HG03095 (cell line): ENCODE measurements around the gene PIGU.

Experiments used
- ATAC-seq: cut with Tn5 transposase; IDR thresholded peaks from one replicate; pipeline ENCODE4 v1.9.1; 2021; ENCODE audit warnings: moderate library complexity; ENCODE audit not compliant: unreplicated experiment

The PIGU gene

DNA sequence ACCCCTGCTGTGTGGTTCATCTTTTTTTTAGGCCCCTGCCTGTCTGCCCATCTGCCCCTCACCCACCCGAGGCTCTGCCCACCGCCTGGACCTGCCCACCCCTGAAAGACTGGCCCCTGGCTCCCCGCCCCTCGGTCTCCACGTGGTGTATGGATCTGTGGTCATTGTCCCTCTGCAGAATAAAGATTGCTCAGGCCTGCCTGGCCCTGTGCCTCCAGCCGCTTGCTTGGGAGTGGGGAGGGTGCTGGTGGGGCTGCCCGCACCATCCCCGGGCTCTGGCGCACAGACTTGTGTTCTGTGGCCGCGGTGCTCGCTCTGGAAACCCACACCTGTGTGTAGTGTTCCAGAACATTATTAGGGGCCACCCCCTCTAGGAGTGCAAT lies 116.8 kb downstream of the PIGU start:
- ATAC-seq, result no peak

DNA sequence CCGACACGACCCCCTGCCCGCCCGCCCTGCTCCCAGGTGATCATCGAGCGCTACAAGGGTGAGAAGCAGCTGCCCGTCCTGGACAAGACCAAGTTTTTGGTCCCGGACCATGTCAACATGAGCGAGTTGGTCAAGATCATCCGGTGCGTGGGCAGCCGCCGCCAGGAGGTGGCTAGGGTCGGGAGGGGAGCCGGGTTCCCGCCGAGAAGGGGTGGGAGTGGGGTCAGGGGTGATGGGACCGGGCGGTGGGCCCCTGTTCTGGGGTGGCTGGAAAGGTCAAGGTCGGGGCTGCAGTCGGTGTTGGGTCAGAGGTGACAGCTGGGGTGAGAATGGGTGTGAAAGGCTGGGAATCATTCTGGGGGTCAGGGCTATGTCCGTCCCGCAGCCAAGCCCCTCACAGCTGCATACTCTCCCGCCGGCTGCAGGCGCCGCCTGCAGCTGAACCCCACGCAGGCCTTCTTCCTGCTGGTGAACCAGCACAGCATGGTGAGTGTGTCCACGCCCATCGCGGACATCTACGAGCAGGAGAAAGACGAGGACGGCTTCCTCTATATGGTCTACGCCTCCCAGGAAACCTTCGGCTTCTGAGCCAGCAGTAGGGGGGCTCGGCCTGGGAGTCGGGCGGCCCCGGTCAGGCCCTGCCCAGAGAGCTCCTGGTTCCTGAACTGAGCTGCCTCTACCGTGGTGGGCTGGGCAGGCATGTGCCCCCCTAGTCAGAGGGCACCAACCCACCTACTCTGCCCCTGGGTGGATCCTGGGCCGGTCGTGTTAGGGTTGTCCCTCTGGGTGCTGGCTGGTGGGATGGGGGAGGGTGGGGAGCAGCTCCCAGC lies 117.4 kb downstream of the PIGU start:
- ATAC-seq, result no peak

DNA sequence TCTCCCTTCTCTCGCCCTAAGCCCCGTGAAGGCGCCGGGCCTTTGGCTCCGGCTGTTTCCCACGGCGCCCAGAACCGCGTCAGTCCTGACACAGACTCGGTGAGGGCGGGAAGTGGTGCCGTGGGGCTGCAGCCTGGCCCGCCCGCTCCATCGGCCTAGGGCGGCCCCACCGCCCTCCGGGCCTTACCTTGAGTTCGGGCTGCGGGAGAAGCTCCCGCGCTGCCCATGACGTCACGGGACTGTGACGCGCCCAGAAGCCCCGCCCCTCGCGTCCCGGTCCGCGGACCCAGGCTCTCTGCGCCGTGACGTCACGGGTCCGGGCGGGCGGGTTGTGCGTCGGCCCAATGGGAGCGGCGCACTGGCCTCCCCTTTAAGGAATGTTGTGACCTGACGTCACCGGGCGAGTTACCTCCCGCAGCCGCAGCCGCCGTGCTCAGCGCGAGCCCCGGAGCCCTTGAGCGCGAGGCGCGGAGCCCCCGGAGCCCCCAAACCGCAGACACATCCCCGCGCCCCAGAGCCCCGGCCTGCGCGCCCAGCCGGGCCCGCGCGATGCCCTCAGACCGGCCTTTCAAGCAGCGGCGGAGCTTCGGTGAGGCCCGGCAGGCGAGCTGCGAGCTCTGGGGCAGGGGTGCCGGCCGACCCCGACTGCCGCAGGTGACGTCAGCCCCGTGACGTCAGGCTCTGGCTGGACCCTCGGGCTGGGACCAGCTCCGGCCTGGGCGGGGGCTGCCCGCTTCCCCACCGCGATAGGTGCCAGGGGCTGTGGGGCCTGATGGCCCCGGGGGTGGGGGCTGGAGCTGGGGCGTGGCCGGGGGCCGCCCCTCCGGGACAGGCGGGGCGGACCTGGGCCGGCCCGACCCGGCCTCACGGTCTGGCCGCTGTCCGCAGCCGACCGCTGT lies 118.3 kb downstream of the PIGU start, which contains the start of gene MAP1LC3A:
TSS of gene MAP1LC3A (plus strand) at position 399 of the 899 bp plus-strand sequence. CDS start at position 550, 151 bp downstream.
- ATAC-seq, result no peak

DNA sequence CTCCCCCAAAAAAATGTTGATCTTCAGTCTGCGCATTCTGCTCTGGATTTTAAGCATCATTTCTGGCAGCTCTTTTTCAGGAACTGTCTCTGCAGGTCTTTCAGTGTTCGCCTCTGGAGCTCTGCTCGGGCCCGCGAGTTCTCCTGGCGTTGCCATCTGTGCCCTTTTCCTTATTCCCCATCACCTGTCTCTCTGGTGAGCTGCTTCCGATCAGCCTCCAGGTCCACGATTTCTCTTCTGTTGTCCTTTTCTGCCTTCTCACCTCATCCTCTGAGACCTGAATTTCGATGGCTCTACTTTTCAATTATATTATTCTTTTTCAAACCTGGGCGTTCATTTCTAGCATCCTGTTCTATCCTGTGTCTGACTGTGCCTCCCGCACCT lies 119.0 kb downstream of the PIGU start:
- ATAC-seq, result no peak

DNA sequence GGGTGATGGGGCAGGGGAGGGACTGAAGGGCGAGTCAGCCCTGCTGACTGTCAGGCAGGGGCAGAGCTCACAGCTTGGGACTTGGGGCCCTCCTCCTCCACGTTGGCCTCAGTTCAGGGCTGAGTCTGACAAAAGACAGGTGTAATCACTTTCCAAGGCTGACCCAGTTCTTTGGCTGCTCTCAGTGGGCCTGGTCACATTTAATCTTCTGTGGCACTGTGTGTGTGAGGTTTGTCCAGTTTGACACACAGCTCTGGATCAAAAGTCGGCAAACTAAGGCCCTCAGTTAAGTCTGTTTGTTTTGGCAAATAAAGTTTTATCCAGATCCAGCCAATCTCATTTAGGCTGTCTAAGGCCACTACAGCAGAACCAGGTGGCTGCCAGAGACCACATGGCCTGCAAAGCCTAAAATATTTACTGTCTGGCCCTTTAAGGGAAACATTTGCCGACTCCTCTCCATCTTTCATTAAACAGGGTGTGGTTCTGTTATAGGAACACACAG lies 123.5 kb downstream of the PIGU start:
- ATAC-seq, result no peak

DNA sequence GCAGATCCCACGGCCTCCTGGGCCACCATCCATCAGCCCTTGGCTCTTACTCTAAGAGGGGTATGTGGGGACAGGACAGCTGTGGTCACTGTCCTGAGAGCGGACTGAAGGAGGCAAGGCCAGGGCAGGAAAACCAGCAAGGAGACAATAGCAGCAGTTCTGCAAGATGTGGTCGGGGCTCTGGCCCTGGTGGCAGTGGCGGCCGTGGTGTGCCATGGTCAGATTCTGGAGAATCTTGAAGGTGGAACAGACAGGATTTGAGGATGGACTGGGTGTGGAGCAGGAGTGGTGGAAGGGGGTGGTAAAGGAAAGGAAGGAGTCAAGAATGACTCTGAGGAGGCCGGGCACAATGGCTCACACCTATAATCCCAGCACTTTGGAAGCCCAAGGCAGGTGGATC lies 124.3 kb downstream of the PIGU start:
- ATAC-seq, result no peak

DNA sequence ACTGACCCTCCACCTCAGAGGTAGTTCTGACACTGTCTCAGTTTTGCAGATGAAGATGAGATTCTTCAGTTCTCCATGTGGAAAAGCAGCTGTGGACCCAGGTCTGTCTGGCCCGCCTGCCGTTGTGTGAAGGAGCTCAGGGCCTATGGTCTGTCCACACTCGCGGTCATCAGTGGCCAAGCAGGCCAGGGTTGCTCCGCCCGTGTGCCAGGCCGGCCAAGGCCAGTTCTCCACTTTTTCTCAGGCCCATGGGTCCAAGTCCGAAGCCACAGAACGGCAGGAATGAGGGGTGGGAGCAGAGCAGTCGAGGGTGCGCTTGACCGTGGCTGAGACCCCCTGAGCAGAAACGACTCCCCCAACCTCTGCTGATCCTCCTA lies 127.0 kb downstream of the PIGU start:
- ATAC-seq, result no peak

DNA sequence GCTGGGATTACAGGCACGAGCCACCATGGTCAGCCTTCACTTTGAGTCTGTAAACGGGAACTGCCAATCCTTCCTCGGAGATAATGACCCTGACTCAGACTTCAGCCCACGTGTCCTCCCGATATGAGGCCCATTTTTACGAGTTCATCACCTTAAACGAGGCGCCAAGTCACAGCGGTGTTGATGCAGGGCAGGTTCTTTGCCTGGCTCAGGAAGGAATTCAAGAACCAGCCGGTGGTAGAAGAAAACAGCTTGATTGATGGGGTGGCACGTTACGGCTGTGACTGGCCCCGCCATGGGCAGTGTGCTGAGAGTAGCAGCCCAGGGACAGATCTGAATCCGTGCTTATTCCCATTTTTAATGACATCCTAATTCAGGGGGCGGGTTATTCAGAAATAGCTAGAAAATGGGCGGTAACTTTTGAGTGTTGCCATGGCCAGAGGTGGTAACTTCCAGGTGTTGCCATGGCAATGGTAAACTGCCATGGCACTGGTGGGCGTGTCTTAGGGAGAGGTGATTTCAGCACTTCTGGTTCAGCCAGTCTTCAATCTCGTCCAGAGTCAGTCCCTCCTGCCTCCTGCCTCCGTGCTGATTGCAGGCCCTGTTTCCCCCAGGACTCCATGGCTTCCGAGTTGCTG lies 127.5 kb downstream of the PIGU start:
- no peak for ATAC-seq

DNA sequence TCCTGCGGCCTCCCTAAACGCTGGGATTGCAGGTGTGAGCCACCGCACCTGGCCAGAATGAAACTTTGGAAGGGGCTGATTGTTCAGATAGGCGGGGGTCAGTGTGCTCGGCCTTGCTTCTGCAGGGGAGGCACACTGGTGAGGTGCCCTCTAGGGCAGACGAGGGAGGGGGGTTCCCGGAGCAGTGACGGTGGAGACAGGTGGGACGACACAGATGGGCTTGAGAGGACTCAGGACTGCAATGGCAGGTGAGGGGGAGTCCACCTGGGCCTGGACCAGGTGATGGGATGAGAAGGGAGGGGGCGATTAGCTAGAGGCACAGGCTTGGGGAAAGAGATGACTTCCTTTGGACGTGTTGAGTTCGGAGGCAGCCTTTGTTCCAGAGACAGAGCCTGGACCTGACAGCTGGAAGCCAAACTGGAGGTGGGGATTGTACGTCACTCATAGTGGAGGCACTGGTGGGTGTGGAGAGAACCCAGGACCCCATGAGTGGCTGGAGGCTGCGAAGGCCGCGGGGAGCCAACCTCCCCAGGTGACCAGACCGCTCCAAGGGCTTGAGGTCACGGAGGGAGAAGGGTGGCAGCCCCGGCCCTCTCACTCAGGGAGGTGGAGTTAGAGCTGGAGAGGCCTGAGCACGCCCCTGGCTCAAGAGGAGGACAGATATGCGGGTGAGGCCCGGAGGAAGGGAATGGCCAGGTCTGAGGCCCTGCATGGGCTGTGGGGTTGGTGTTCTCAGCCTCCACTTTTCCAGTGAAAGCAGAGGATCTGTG lies 128.9 kb downstream of the PIGU start:
- ATAC-seq, result no peak

DNA sequence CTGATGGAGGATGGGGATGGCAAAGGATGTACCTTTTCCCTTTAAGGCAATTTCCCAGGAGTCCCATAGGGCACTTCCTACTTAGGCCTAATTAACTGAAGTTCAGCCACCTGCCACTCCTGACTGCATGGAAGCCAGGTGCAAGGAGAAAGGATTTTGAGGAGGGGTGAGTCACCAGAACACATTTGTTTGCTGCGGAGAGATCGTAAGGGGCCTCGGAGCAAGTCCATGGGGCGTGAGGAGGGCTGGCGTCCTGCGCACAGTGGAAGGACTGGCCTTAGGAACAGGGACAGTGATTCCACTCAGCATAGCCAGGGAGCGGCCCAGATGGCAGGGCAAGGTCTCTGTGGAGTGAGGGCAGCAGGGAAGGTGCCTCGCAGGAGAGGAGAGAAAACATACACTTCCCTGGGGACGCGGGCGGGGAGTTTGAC lies 130.1 kb downstream of the PIGU start:
- no peak for ATAC-seq

DNA sequence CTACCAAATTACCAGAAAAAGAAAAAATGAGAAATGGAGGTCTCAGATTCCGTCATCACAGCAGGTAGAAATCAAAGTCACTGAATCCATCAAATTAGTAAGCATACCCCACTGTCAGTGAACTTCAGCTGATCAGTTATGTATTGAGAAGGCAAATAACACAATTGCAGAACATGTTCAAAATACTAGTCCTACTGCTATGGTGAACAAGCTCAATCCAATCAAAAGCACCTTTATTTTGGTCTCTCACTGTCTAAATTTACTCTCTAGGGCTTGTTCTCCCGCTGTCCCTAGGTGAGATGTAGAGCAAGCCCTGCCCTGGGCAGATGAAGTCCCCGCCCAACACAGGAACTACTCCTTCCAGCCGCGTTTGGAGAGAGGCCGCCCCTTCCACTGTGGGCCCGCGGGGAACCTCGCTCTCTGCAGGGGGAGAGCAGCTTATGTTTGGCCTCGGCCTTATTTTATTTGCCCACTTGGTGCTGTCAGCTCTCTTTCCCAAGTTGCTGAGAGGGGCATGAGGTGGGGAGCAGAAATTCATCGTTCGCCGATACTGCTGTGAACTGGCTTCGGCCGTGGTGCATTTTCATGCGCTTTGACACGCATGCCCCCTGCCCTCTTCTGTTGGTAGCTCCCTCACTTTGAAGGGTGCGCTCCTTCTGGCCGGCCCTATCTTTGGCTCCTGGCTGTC lies 132.6 kb downstream of the PIGU start:
- ATAC-seq, result no peak

DNA sequence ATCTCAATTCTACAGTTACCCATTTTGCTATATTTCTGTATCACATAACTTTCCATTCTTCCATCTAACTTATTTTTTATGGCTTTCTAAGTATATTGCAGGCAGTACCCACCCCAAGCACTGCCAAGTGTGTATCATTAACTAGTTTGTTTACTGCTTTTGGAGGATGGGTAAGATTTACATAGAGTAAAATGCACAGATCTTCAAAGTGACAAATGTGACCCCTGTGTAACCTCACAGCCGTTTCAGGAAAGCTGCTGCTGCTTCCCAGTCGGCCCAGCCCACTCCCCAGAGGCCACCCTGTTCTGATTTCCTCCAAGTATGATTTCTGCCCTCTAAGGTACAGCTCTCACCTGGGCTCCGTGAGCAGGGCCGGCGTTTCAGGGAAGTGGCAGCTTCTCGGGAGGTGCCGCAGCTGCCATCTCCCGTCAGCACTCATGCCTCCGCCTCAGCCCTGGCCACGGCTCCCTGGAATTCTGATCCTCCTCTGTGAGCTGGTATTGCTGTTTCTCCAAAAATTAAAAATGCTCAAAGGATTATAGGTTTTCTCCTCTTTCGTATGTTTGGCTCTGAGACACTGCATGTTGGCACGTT lies 133.3 kb downstream of the PIGU start:
- ATAC-seq, result no peak

DNA sequence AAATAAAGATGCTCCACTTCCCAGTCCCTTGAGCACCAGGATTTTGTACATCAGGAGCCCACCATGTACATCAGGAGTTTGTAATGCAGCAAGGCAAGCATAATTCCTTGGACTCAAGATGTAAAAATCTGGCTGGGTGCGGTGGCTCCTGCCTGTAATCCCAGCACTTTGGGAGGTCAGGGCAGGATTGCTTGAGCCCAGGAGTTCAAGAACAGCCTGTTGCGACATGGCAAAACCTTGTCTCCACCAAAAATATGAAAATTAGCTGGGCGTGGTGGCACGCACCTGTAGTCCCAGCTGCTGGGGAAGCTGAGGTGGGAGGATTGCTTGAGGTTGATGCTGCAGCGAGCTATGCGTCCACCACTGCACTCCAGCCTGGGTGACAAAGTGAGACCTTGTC lies 134.5 kb downstream of the PIGU start:
- no peak for ATAC-seq

DNA sequence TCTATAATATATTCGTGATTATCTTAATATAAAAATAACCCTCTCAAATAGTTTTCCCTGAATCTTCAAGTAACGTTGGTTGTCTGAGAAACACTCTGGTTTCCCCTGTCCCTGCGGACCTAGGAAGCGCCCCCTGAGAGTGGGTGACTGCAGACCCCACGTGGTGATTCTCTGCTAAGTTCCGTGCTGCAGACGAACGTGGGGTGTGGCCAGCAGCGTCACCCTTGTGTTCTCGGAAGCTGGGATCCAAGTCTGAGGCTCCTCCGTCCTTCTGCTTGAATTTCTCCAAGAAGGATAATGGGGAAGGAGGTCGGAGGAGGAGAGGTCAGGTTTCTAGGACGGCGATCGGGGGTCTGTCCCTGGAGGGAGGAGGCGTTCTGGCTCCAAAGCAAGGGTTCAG lies 135.0 kb downstream of the PIGU start:
- no peak for ATAC-seq

DNA sequence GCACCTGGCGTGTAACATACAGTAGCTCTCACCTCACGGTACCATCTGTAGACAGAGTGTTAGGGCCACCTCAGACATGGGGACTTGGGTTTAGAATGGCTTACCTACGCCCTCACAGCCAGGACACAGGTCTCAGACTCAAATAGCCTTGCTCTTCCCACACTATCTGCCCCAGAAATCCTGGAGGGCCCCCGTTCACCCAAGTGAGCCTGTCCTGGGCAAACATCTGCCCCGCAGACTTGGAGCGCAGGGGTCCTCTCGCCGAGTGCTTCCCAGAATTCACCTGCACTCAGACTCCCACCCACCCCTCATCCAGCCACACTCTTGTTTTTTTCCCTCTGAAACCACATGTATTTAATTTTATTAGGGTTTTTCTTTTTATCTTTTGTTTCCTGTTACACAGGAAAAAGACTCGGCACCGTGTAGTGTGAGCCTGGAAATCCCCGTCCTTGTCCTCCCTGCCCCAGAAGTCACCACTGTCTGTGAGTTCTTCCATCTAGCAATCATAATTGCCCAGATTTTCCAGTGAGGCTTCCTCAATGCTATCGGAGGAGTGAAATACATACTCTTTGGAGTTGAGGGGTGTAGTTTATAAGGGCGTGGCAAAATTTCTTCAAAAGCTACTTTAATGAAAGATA lies 135.5 kb downstream of the PIGU start:
- no peak for ATAC-seq

DNA sequence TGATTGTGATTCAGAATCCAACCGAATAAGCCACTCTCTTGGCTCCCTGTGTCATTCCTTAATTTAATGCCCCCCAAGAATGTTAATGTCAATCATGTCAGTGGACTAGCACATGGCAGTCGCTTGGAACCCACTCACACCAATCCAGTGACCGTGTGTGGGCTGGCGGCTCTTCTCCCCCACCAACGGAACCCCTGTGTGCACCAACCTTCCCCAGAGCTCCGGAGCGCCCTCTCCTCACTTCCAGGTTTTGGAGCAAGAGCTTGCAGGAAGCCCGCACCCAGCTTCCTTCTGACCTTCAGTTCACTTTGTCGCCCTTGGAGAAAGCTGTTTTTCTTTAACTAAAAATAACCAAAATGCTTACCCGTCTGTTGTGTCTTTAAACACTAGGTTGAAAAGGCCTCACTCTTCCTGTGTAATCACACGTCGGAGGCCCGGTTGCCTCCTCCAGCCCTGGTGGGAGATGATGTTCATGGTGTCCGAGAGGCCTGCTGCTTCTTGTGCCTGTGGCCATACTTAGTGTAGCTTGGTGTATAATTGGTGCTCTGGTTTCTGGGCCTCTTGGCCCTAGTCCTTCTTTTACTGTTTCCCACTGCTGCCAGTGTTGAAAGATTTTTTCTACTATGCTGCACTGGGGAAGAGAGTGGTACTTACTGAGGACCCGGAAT lies 136.2 kb downstream of the PIGU start:
- no peak for ATAC-seq

DNA sequence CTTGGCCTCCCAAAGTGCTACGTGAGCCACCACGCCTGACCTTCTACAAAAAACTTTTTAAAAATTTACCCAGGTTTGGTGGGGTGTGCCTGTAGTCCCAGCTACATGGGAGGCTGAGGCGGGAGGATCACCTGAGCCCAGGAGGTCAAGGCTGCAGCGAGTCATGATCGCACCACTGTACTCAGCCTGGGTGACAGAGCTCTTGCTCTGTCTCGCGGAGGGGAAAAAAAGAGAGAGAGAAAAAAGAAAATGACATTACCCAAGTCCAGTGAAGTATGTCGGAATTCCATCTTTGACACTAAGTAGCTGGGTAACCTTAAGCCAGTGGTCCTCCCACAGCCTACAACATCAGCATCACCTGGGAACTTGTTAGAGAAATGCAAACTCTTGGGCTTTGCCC lies 137.1 kb downstream of the PIGU start:
- no peak for ATAC-seq

DNA sequence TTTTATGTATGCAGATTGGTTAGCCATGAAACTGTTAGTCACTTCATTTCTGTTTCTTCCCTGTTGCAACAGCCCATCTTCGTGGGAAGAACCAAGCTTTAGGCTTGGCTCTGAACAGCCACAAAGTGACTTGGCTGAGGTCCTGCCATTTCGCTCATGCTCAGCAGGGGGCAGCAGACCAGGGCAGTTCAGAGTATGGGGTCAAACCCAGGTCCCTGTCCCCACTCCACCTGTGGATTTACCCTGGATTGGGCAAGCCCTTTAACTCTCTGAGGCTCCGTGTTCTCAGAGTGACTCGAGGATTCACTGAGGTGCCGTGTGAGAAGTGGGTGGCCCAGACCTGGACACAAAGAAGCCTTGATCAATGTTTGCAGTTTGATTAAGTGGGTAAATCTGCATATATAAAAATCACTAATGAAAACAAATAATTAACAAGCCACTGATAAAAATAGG lies 138.2 kb downstream of the PIGU start:
- no peak for ATAC-seq

DNA sequence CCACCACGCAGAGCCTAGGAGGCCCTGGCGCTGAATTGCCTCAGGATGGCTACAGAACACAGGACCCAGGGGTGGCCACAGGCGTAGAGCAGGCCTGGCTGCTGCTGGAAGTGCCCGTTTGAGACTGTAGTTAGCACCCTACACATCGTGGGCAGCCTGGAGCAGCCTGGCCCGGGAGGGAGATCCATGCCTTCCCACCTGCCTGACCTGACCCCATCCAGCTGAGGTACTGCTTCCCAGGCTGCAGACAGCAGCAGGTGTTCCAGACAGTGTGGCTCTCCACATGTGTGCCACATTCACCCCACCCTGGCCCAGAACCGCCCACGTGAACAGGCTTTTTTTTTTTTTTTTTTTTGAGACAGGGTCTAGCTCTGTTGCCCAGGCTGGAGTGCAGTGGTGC lies 139.2 kb downstream of the PIGU start:
- no peak for ATAC-seq
